Spinal cord (tissue), 10 donors: ENCODE data around the gene APOB. TPM values are rescaled to one million over a fixed set of nuclear protein-coding genes. Genes with fewer than 3 reads are reported as not detected.

Experiments
- DNase-seq, 6 donors: peaks; one replicate each; pipeline versions ENCODE4 v3.0.0 to v3.0.0-alpha.2; 2013 to 2015; ENCODE audit warnings: low spot score in 6 of 6, low read depth in 4 of 6
- H3K27ac ChIP-seq: one replicate; pipeline ENCODE4 v1.5.1; 2013; ENCODE audit warnings: low read depth, low read length, control low read depth
- H3K27me3 ChIP-seq: one replicate; pipeline ENCODE4 v1.6.1; 2013; ENCODE audit warnings: low read length; ENCODE audit not compliant: control insufficient read depth, insufficient read depth
- H3K36me3 ChIP-seq: one replicate; pipeline ENCODE4 v1.6.1; 2013; ENCODE audit warnings: low read length; ENCODE audit not compliant: control insufficient read depth, insufficient read depth
- H3K4me1 ChIP-seq: one replicate; pipeline ENCODE4 v1.6.1; 2013; ENCODE audit warnings: low read length; ENCODE audit not compliant: control insufficient read depth, insufficient read depth
- H3K4me3 ChIP-seq: one replicate; pipeline ENCODE4 v1.5.1; 2013; ENCODE audit warnings: low read depth, low read length, control low read depth
- H3K9me3 ChIP-seq: one replicate; pipeline ENCODE4 v1.6.1; 2013; ENCODE audit warnings: low read length; ENCODE audit not compliant: control insufficient read depth, insufficient read depth
- WGBS: methylation state at CpG from one replicate; pipeline ENCODE4 v1.1.5; 2013; ENCODE audit warnings: missing lambda C conversion rate; ENCODE audit not compliant: insufficient coverage; 5-methylcytosine and 5-hydroxymethylcytosine counted together
- polyA plus RNA-seq, 2 donors: library from polyadenylated mRNA; unstranded; fragments of 120-200 nt; gene quantifications; one replicate each; pipeline ENCODE4 v1.2.1, GENCODE V29; 2013; ENCODE audit not compliant: insufficient read length in 2 of 2
- total RNA-seq, 2 donors: library from RNA; depleted of rRNA in 1 of 2; stranded (reverse); fragments of 120-200 nt in 1 of 2; fragments of >200 nt in 1 of 2; gene quantifications; one replicate each; pipeline versions ENCODE4 v1.2.3 to v1.2.4, GENCODE V29; 2013 to 2014
- donor health status: healthy.

APOB gene
- total and polyA plus RNA-seq, 4 donors, result 0.27 to 1.2 (median 0.50) TPM

GRCh38 chr2:20998972-20999905 lies 44.6 kb downstream of the APOB start:
- WGBS, result 89% methylated on average over 3 of the region's 5 CpGs
- Histone ChIP-seq H3K4me3 (no peak overlapping the region), H3K27ac (no peak overlapping the region), H3K9me3 (no peaks in the 10 kb centered on the region), H3K36me3 (no peaks in the 10 kb centered on the region), H3K27me3 (no peaks in the 10 kb centered on the region), H3K4me1 (no peaks in the 10 kb centered on the region)
- DNase-seq, result no peak

DNA sequence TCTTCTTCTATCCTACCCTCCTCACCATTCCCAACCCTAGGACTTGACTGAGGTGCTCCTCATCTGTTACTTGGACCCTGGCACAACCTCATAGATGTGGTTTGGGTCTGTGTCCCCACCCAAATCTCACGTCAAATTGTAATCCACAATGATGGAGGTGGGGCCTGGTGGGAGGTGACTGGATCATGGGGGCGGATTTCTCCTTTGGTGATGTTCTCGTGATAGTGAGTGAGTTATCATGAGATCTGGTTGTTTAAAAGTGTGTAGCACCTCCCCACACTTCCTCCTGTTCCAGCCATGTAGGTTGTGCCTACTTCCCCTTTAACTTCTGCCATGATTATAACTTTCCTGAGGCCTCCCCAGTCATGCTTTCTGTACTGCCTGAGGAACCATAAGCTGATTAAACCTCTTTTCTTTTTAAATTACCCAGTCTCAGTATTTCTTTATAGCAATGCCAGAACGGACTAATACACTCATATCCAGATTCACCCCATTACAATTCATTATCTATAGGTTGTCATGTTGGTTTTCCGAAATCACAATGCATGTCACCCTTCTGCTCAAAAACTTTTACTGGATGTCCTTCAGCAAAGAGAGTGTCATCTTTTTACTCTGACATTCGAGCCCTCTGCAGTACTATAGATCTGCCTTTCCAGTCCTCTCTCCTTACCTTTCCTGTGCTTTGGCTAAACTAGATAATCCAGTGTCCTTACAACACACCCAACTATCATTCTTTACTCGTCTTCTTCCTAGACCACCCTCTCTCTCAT lies 45.7 kb downstream of the APOB start:
- no peak overlapping the region for H3K4me3 ChIP-seq
- no peaks in the 10 kb centered on the region for H3K9me3 ChIP-seq
- no peak overlapping the region for H3K27ac ChIP-seq
- DNase-seq, result no peak
- no peaks in the 10 kb centered on the region for H3K36me3 ChIP-seq
- H3K4me1 ChIP-seq, result no peaks in the 10 kb centered on the region
- no peaks in the 10 kb centered on the region for H3K27me3 ChIP-seq
- 91% methylated on average over 1 of the region's 7 CpGs for WGBS

- DNase-seq, result no peak
- Histone ChIP-seq H3K4me3 (no peak overlapping the region), H3K36me3 (no peaks in the 10 kb centered on the region), H3K4me1 (peaks cover 33% of the 10 kb centered on the region), H3K27me3 (peaks cover 2% of the 10 kb centered on the region), H3K27ac (no peak overlapping the region), H3K9me3 (no peaks in the 10 kb centered on the region)
- 81% methylated on average over 4 of the region's 5 CpGs for WGBS
Measured at GRCh38 chr2:20994130-20994529, 49.7 kb downstream of the APOB start.

GRCh38 chr2:20992201-20992711 lies 51.6 kb downstream of the APOB start:
- Histone ChIP-seq H3K4me1 (peaks cover 37% of the 10 kb centered on the region), H3K36me3 (no peaks in the 10 kb centered on the region), H3K27ac (no peak overlapping the region), H3K9me3 (no peaks in the 10 kb centered on the region), H3K27me3 (peaks cover 2% of the 10 kb centered on the region), H3K4me3 (no peak overlapping the region)
- no peak for DNase-seq
- WGBS, result 68% methylated on average over 8 of the region's 8 CpGs

DNA sequence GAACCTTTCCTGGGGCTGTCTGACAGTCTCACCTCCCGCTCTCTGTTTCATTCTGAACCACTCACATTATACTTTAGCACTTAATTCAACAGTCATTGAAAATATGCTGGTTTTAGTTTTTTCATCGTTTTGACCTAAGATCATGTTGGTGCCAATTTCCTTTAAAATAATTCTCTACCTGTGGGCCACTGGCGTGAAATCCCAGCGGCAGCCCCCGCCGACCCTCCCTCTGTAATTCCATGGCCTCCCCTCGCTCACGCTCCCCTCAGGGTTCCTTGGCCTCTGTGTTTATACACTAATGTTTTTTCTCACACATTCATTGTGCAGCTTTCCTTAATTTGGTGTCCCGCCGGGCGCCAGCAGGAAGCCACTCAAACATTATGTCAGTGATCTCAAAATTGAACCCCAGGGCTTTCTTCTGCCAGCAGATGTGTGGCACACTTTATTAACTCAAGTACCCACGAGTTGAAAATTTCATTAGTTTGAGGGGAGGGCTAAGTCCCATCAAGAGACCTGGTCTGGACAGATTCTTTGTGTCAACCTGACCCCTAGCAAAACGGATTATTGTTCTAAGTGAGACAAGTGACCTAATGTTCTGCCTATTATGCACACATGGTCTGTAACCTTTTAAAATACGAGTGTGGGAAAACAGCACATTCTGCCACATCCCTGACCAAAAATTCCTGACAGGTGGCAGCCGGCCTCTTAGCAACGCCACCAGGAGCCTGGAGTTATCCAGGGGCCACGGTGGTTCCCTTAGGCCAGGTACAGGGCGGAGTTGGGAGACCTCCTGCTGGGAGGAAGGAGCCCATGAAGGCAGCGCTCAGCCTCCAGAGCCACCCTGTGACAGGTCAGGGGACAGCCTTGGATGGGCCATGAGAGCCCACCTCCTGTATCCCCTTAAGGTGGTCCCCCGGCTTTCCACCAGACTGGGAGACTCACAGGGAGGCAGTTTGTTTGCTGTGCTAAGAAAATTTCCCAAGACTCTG lies 53.1 kb downstream of the APOB start:
- no peaks in the 10 kb centered on the region for H3K9me3 ChIP-seq
- H3K4me1 ChIP-seq, result peaks cover 37% of the 10 kb centered on the region
- H3K36me3 ChIP-seq, result no peaks in the 10 kb centered on the region
- peak in 5 of 6 donors; percentile 18 to 92 (median 51) for DNase-seq
- H3K27ac ChIP-seq, result no peak overlapping the region
- H3K4me3 ChIP-seq, result no peak overlapping the region
- WGBS, result 27% methylated on average over 20 of the region's 20 CpGs
- peaks cover 2% of the 10 kb centered on the region for H3K27me3 ChIP-seq

DNA sequence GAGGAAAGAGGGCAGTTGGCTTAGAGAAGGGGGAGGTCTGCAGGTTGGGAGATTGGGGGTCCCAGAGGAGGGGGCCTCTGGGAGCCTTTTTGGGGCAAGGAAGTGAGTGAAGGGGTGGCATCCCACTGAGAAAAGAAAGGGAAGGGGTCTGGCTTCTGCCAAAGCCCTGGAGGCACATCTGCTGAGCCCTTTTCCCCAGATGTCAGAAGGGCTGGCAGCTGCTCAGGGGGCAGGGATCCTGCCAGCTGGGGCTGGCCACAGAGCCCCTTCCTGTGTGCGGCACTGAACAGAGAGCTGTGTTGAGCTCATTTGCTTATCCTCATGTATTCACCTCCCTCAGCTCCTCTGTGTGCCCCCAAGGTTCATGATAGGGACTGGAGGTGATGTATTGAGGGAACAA lies 54.5 kb downstream of the APOB start:
- H3K27ac ChIP-seq, result no peak overlapping the region
- no peak for DNase-seq
- H3K9me3 ChIP-seq, result no peaks in the 10 kb centered on the region
- 75% methylated on average over 1 of the region's 1 CpG for WGBS
- H3K4me3 ChIP-seq, result no peak overlapping the region
- H3K4me1 ChIP-seq, result peaks cover 37% of the 10 kb centered on the region
- H3K27me3 ChIP-seq, result peaks cover 2% of the 10 kb centered on the region
- H3K36me3 ChIP-seq, result no peaks in the 10 kb centered on the region

DNA sequence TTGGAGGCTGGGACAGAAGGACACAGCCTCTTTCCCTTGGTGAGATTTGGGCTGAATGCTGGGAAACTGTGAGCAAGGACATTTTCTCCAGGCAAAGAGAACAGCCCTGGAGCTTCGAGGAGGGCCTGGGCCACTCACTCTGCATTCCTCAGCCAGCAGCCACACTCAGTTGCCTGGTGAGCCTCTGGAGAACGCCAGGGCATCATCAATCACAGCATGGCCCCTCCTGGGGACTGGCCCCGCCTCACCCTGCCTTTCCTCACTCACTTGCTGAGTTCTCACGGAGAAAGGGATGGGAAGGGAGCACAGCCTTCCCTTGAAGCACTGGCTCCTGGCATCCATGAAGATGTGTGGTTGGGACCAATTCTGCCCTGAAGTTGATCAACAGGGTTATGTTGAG lies 55.0 kb downstream of the APOB start:
- Histone ChIP-seq H3K4me1 (peaks cover 37% of the 10 kb centered on the region), H3K36me3 (no peaks in the 10 kb centered on the region), H3K27ac (no peak overlapping the region), H3K27me3 (peaks cover 2% of the 10 kb centered on the region), H3K9me3 (no peaks in the 10 kb centered on the region), H3K4me3 (no peak overlapping the region)
- WGBS, result 21% methylated on average over 4 of the region's 4 CpGs
- peak in 3 of 6 donors; percentile 32 to 62 (median 44) for DNase-seq

DNA sequence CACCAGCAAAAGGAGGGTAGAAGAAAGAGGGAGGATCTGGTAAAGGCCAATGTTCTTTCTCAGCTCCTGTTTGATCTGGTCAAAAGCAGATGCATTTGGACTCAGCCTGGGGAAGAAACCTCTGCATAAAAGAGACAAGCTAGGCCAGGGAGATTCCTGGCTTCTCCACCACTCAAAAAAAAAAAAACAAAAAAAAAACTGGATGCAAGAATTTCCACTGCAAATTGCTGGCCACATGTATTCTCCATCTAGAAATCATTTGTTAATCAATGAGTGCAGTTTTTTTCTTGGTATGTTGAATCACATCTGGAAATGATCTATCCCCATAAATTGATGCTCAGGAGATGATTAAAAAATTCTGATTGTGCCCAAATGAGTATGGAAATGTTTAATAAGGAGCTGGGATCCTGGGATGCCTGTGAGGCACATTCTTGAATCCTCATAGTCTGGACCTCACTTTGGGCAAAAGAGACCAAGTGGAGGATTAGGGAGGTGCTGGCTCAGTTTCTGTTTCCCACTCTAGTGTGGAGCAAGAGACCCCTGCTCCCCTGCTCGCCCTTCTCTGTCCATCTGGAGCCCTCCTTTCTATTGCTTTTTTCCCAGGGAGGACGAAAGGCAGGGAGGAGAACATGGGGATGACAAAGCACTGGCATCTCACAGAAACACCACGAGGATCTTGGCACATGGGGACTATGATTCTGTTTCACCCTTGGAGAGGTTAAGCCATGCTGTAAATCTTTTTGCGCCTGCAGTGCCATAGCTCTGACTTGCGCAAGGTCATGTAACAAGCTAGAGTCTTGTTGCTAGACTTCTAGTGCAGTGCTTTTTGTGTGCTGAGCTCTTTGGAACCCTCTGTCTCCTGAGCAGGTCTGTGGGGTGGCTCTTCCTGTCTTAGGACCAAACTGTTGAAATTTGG lies 57.6 kb downstream of the APOB start:
- no peak for DNase-seq
- peaks cover 26% of the 10 kb centered on the region for H3K4me1 ChIP-seq
- H3K27ac ChIP-seq, result no peak overlapping the region
- no peaks in the 10 kb centered on the region for H3K36me3 ChIP-seq
- H3K9me3 ChIP-seq, result no peaks in the 10 kb centered on the region
- H3K27me3 ChIP-seq, result no peaks in the 10 kb centered on the region
- H3K4me3 ChIP-seq, result no peak overlapping the region
- WGBS, result 77% methylated on average over 5 of the region's 5 CpGs
